MM.1S (cell line): ENCODE data around the gene CCSER1.

Experiments
- CTCF ChIP-seq: fragments of 300-600 bp; sonication (generic); IDR thresholded peaks from 2 replicates; pipeline ENCODE4 v1.5.1; 2016; ENCODE audit warnings: antibody characterized with exemption, low read length, mixed read lengths
- EZH2 ChIP-seq: fragments of 300-600 bp; sonication (generic); optimal IDR thresholded peaks from 2 replicates; pipeline ENCODE3; 2017; ENCODE audit warnings: low read depth, mild to moderate bottlenecking, antibody characterized with exemption, low read length, mixed read lengths
- EZH2phosphoT487 ChIP-seq: fragments of 300-600 bp; sonication (generic); IDR thresholded peaks from 2 replicates; pipeline ENCODE4 v1.6.1; 2018; ENCODE audit warnings: antibody characterized with exemption, low read length

- no peak for TF ChIP-seq CTCF
- TF ChIP-seq EZH2 = no peak
- no peak for TF ChIP-seq EZH2phosphoT487
These were observed 38.7 kb downstream of the CCSER1 start for GRCh38 chr4:90165883-90166282.
